A673 (cell line): ENCODE data around the gene ATRIP.

ENCODE experiments used
- CTCF ChIP-seq: fragments of 300-800, 200-600 bp; sonication (generic); conservative IDR thresholded peaks from 2 replicates; pipeline ENCODE4 v1.5.1; 2017; ENCODE audit warnings: low read depth, mild to moderate bottlenecking, antibody characterized with exemption, low read length, moderate library complexity, mixed read lengths
- EZH2 ChIP-seq: fragments of 200-600 bp; sonication (generic); IDR thresholded peaks from 2 replicates; pipeline ENCODE4 v1.6.1; 2017; ENCODE audit warnings: borderline replicate concordance, low read depth, mild to moderate bottlenecking, mixed read lengths, antibody characterized with exemption, low read length; ENCODE audit not compliant: poor library complexity, severe bottlenecking

- TF ChIP-seq EZH2 (no peak), CTCF (no peak)
Observed at GRCh38 chr3:48416091-48416505, 30.4 kb upstream of the ATRIP start.
